Measurements from ENCODE around the gene PIGO.
A peak's percentile ranks its signal among the peaks of the same experiment; 100 is the strongest.

PIGO gene

DNA sequence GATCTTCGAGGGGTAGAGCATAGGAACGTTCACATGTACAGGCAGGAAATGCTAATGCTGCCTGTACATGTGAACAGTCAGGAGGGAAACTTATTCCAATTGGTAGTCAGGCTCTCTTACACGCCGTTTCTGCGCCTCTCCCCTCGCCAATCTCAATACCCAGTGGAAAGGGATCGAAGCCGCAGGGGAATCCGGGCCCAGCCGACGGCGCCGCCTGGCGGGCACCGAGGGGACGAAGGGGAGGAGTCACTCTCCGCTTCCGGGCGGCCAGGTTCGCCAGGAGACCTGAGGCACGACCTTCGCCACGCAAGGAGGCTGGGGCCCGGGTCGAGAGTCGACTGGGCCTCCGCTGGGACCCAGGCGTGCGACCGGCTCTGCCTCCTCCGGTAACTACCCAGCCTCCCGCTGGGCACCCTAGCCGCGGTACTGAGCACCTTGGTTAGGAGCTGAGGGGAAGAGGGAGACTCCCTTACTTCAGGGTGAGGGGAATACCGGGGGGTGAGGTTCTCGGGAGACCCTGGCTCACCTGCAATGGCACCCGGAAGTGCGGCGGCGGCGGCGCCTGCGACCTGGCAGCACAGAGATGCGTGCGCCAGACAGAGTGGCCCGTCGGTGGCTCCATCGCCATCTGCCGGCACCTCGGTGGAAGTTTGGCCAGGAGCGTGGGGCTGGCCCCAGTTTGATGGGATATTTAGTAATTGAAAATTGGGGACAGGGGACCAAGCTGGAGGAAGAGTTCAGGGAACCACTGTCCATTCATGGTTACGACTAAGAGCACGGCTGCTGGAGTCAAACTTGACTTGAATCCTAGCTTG, at the start of gene PIGO:
Gene PIGO, minus strand, starts transcription at position 557 of the 815 bp plus-strand sequence. CDS start 1,026 bp downstream, outside the sequence.
- peak; percentile 92 for DNase-seq

GRCh38 chr9:35142037-35142436, 45.6 kb upstream of the PIGO start:
- no peak for DNase-seq

- no peak for DNase-seq
Measured at GRCh38 chr9:35140093-35140492, 43.7 kb upstream of the PIGO start.

DNA sequence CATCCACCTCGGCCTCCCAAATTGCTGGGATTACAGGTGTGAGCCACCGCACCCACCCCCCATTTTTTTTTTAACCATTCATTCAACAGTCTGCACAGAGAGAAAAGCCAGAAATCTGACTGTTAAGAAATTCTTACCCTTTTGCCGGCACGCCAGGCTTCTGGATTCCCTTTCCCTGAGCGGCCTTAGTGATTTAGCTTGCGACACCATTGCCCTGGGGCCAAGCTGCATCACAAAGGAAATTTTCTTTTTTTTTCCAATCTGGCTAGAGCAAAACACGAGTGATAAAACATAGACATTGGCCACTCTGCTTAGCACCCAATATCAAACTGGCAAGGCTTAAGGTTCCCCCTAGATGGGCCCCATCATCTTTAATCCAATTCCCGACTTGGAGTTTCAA, 40.5 kb upstream of the PIGO start:
- DNase-seq, result no peak

- no peak for DNase-seq
Measured at GRCh38 chr9:35135988-35136387, 39.6 kb upstream of the PIGO start.

DNA sequence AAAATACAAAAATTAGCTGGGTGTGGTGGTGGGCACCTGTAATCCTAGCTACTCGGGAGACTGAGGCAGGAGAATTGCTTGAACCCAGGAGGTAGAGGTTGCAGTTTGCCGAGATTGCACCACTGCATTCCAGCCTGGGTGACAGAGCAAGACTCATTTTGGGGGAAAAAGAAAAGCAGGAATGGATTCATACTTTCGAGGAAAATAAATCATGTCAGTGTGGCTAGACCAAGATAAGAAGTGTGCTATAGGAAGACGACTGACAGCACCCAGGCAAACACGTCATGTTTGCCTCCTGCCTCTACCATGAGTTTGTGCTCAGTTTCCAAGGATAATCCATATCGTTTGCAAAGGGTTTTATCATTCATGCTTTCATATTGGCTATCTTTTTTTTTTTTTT, 38.5 kb upstream of the PIGO start:
- DNase-seq, result no peak

GRCh38 chr9:35116898-35117551, 20.6 kb upstream of the PIGO start:
- peak; percentile 93 for DNase-seq

- DNase-seq, result no peak
Measured at GRCh38 chr9:35116539-35116897, 20.1 kb upstream of the PIGO start.

GRCh38 chr9:35115680-35116538, 19.5 kb upstream of the PIGO start, which contains the start of gene ATOSB:
Gene ATOSB, minus strand, starts transcription at chr9:35115862. Its CDS starts 7,588 bp downstream, at chr9:35108274.
- DNase-seq, result peak; percentile 97

DNA sequence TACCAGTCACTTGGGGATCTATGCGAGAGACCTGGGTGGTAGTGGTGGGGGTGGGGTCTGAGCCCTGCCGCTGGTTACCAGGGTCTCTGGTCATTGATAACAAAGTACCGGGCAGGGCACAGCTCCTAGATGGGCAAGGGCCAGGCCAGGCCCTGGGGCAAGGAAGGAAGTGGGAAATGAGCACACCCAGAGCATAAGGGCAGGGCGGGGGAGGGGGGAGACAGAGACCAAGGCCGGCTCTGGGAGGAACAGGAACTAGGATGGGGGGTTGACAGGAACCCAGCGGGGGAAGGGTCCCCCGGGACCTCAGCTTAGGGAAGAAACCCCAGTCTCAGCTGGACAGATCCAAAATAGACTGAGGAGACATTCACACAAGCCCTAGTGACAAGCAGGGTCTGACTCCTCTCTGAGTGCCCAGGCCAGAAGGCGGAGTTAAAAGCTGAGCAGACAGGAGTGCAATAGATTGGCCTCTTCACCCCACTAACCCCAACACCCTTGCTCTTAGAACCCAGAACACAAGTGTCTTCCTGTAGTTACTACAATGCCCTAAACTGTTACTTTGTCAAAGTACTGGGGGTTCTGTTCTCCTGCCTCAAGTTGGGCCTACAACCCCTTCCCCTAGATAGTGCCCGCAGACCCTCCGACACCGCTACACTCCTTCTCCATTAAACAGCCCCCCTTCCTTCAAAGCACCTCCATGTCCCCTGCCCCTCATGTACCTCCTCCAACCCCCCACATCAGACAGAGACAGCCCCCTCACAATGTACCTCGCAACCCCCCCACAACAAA, 18.6 kb upstream of the PIGO start:
- peak; percentile 66 for DNase-seq

DNA sequence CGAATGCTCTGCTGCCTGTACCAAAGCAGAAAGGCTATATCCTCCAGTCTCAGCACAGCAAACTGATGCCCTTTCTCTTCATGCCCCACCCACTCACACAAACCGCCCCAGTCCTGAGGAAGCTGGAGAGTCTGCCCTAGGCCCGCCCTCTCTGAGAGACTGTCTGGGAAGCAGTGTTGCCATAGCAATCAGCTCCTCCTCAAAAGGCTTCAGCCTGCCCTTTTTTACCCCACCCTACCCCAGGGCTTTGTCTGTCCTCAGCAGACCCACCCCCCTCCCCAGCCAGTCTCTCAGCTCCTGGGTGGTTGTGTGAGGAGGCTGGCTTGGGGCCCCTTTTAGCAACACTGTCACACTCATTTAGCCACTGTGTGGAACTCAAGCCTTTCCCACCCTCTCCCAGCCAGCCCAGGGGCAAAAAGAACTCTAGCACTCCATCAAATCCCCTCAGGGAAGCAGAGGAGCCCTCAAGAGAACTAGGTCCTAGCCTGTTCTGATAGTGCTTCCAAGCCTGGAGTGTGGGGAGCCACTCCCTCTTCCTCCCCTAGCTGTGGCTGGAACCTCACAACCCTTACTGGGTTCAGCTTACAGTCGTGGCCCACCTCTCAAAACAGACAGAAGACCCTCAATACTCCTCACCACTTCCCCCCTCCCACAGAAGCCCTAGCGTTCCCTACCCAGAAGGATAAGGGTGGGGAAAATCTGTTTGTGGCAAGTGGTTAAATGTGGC, 17.9 kb upstream of the PIGO start:
- DNase-seq, result peak; percentile 81

DNA sequence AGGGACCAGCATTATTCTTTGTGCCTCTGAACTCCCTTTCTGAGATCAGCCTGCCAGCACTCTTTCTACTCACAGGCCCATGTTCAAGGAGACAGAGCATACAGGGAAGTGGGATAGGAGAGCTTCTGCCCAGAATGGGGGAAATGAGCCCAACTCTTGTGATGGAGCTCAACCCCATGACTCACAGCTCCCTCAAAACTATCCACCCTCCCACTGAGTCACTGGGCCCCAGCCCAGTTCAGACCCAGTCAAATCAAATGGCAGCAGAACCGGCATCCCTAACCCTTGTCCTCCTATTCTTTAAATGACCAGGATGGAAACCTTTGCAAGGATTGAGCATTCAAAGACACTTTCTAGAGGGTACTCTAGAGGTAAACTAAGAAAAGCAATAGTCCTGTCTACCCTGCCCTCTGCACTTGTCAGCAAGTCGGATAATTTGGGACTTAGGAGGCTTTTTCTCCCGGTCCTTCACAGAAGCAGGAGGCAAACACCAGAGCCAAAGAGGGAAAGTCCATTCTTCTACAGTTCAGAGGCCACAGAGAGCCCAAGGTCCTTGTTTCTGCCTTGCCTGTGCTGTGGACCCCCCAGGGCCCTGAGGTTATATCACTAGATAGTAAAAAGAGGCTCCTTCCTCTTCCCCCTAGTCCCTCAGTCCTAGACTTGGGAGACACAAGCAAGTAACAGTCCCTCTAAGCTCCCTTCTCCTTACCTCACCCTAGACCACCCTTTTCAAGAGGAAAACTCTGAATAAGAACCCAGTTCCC, 16.0 kb upstream of the PIGO start:
- DNase-seq, result no peak

DNA sequence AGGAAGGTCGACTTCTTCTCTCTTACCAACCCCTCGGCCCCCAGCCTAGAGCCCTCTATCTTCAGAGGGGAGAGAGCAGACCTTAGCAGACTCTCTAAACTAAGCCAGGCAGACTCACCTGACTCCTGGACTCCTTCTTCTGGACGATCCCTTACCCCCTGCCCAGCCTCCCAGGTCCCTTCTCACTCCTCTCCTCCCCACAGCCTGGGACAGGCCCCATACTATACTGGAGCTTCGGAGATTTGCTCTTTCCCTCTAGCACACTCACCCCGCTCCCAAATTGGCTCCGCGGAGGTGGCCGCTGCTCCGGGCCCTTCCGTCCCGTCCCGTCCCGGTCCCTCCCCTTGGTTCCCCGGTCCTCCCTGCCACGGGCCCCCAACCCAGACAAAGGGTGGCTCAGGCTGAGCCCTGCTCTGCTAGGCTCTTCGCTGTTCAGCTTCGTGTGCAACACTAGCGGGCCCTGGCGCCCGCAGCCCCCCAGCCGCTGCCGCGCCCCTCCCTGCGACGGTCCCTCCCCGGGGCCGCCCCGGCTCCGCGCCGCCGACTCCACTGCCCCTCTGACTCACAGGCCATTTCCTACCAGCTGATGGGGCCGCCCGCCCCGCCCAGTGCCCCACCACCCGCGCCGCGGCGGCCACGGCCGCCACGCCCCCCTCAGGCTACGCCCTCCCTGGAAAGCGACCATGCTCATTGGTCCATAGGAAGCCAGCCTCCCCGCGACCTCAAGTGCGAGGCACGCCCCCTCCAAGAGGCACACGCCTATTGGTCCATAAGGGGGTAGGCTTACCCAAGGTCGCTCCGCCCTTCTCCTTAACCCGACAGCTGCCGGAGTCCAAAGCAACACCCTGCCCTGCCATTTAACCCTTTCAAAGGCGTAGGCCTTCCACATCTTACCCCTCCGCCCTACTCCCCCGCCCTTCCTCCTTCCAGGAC, 14.9 kb upstream of the PIGO start:
- peak; percentile 98 for DNase-seq

- DNase-seq, result peak; percentile 28
Measured at GRCh38 chr9:35110327-35110761, 14.0 kb upstream of the PIGO start.

DNA sequence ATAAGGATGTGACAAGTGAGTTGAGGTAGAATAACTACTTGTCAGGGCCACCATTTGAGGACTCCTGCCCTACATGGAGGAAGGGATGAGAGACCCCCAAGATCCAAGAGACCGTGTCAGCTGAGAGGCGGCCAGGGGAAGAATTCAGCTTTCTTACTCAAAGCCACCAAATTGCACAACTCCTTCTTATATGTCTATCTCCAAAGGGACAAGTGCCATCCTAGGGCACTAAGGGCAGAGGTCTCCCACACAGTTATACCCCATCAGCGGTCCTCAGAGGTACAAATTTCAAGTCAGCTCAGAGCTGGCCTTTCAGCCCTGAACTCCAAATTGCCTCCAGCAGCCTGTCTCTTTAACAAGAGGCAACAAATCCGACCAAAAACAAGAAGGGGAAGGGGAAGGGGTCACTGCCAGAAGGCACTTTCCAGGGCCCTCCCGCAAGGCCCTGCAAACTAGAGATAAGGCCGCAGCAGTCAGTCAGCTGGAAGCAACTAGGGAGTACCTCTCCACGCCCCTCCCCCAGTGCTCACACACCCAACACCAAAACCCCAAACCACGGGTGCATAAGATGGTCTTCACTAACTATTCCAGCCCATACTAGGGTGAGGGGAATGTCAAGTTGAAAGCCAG, 12.7 kb upstream of the PIGO start:
- DNase-seq, result no peak

GRCh38 chr9:35108461-35108860, 12.1 kb upstream of the PIGO start:
- no peak for DNase-seq

- no peak for DNase-seq
Measured at GRCh38 chr9:35107297-35108290, 11.2 kb upstream of the PIGO start.

DNA sequence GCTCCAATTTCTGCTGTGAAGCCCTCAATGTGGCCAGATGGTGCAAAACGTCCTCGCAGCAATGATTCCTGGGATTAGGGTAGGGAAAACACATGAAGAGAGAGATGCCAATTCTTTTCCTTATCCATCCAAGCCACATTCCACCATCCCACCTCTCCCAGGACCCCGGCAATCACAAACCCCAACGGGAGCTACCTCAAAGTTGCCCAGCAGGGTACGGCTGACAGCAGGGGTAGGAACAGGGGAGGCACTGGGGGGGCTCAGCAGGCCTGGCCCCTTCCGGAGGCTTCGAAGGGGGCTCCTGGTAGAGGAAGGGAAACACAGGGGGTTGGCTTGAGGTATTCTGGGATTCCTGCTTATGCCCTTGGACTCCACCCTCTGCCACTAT, 9.9 kb upstream of the PIGO start:
- DNase-seq, result no peak

Measured in DMS53 (cell line).